ENCODE results near the gene CPED1.
"Not testable (repeated sequence)": the region's sequence is repeated elsewhere in the genome, so short reads cannot be mapped to it uniquely, and the experiment has no call there.

DNA sequence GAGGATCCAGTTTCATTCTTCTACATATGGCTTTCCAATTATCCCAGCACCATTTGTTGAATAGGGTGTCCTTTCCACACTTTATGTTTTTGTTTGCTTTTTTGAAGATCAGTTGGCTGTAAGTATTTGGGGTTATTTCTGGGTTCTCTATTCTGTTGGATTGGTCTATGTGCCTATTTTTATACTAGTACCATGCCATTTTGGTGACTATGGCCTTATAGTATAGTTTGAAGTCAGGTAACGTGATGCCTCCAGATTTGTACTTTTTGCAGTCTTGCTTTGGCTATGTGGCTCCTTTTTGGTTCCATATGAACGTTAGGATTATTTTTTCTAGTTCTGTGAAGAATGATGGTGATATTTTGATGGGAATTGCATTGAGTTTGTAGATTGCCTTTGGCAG lies 48.8 kb downstream of the CPED1 start:
- TF ChIP-seq, protein P1, sequence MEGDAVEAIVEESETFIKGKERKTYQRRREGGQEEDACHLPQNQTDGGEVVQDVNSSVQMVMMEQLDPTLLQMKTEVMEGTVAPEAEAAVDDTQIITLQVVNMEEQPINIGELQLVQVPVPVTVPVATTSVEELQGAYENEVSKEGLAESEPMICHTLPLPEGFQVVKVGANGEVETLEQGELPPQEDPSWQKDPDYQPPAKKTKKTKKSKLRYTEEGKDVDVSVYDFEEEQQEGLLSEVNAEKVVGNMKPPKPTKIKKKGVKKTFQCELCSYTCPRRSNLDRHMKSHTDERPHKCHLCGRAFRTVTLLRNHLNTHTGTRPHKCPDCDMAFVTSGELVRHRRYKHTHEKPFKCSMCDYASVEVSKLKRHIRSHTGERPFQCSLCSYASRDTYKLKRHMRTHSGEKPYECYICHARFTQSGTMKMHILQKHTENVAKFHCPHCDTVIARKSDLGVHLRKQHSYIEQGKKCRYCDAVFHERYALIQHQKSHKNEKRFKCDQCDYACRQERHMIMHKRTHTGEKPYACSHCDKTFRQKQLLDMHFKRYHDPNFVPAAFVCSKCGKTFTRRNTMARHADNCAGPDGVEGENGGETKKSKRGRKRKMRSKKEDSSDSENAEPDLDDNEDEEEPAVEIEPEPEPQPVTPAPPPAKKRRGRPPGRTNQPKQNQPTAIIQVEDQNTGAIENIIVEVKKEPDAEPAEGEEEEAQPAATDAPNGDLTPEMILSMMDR (conservative IDR thresholded peaks at IDR 0.05; ENCODE audit: low read depth, low read length) = not testable (repeated sequence)
- not testable (repeated sequence) for TF ChIP-seq EZH2phosphoT487 (IDR thresholded peaks at IDR 0.05; ENCODE audit: borderline replicate concordance, low read length); EZH2 (IDR thresholded peaks at IDR 0.05; ENCODE audit: low read length, unreplicated experiment)

Data from PC-3 (cell line).